ENCODE results near the gene ZBTB17. TPM values are rescaled to one million over a fixed set of nuclear protein-coding genes. Genes with fewer than 3 reads are reported as not detected.

The ZBTB17 gene
- total RNA-seq, 1 donor from 2014 or later = 37.7 TPM

GRCh38 chr1:15952317-15953258 is 23.3 kb downstream of the ZBTB17 start:
- no peak for ATAC-seq
- H3K27me3 ChIP-seq (ENCODE audit: low read depth) = no peaks in the 10 kb centered on the region
- intact Hi-C loops (cut with DNase I) = no loop called here
- H3K27ac ChIP-seq = peak overlapping the region; percentile 59
- no peak for TF ChIP-seq CTCF (IDR thresholded peaks at IDR 0.05)
- no peak for DNase-seq
- H3K4me3 ChIP-seq = no peak overlapping the region
- peaks cover 81% of the 10 kb centered on the region for H3K4me1 ChIP-seq
- H3K36me3 ChIP-seq = peaks cover 7% of the 10 kb centered on the region
- H3K9me3 ChIP-seq = no peaks in the 10 kb centered on the region

GRCh38 chr1:15951341-15952153 is 24.4 kb downstream of the ZBTB17 start:
- peaks cover 79% of the 10 kb centered on the region for H3K4me1 ChIP-seq

GRCh38 chr1:15950763-15951295 is 25.1 kb downstream of the ZBTB17 start:
- Histone ChIP-seq H3K4me3 (no peak overlapping the region), H3K4me1 (peaks cover 72% of the 10 kb centered on the region), H3K9me3 (no peaks in the 10 kb centered on the region), H3K27me3 (ENCODE audit: low read depth) (no peaks in the 10 kb centered on the region), H3K36me3 (peaks cover 25% of the 10 kb centered on the region), H3K27ac (peak overlapping the region; percentile 86)
- no peak for TF ChIP-seq CTCF (IDR thresholded peaks at IDR 0.05)
- DNase-seq (no peak), ATAC-seq (no peak)
- intact Hi-C loops (cut with DNase I) = no loop called here

More at GRCh38 chr1:15951341-15952153, 24.4 kb downstream of the ZBTB17 start:
- no peak for TF ChIP-seq CTCF (IDR thresholded peaks at IDR 0.05)
- DNase-seq (no peak), ATAC-seq (no peak)
- Histone ChIP-seq H3K27me3 (ENCODE audit: low read depth) (no peaks in the 10 kb centered on the region), H3K9me3 (no peaks in the 10 kb centered on the region), H3K27ac (peak overlapping the region; percentile 59), H3K36me3 (peaks cover 18% of the 10 kb centered on the region), H3K4me3 (no peak overlapping the region)
- intact Hi-C loops (cut with DNase I) = no loop called here

GRCh38 chr1:15950302-15950701 is 25.6 kb downstream of the ZBTB17 start:
- Histone ChIP-seq H3K27ac (peak overlapping the region; percentile 86), H3K9me3 (no peaks in the 10 kb centered on the region), H3K4me1 (peaks cover 71% of the 10 kb centered on the region), H3K4me3 (peak overlapping the region; percentile 37), H3K27me3 (ENCODE audit: low read depth) (no peaks in the 10 kb centered on the region), H3K36me3 (peaks cover 30% of the 10 kb centered on the region)
- intact Hi-C loops (cut with DNase I) = no loop called here
- ATAC-seq = no peak
- TF ChIP-seq CTCF (IDR thresholded peaks at IDR 0.05) = no peak
- no peak for DNase-seq

GRCh38 chr1:15949453-15950245 is 26.3 kb downstream of the ZBTB17 start:
- peak overlapping the region; percentile 86 for H3K27ac ChIP-seq
- no peak for TF ChIP-seq CTCF (IDR thresholded peaks at IDR 0.05)
- DNase-seq (peak; percentile 91), ATAC-seq (peak; percentile 91)
- H3K36me3 ChIP-seq = peaks cover 37% of the 10 kb centered on the region
- H3K27me3 ChIP-seq (ENCODE audit: low read depth) = no peaks in the 10 kb centered on the region
- H3K4me1 ChIP-seq = peaks cover 70% of the 10 kb centered on the region
- intact Hi-C loops (cut with DNase I) = no loop called here
- no peaks in the 10 kb centered on the region for H3K9me3 ChIP-seq
- peak overlapping the region; percentile 37 for H3K4me3 ChIP-seq
